ENCODE measurements around the gene RPL39L. TPM values are rescaled to one million over a fixed set of nuclear protein-coding genes. Genes with fewer than 3 reads are reported as not detected.

RPL39L gene
- total and polyA plus RNA-seq, 7 donors: 0.32 to 1.8 (median 0.73) TPM; not detected in 1

- Histone ChIP-seq H3K36me3 (ENCODE audit: insufficient read depth in 1 of 2, low read depth in 1 of 2) (no peaks in the 10 kb centered on the region), H3K4me1 (peaks cover 4% of the 10 kb centered on the region), H3K27ac (no peak overlapping the region), H3K9me3 (no peaks in the 10 kb centered on the region), H3K27me3 (ENCODE audit: insufficient read depth in 3 of 3, low read length in 2 of 3) (no peaks in the 10 kb centered on the region), H3K4me3 (no peak overlapping the region)
- intact Hi-C loops (cut with DNase I): loop anchor here (5.0 to 10.0 kb wide), 4 partner anchors 53 to 553 kb away; partner anchors contain the start of genes AHSG (in 2 of the 2) and ST6GAL1 (in 2 of the 2)
- 0 to 1% (median 0%) methylated on average over 3 of the region's 3 CpGs for WGBS, 3 donors
- TF ChIP-seq CTCF (IDR thresholded peaks at IDR 0.05): peak; percentile 80
- no peak for DNase-seq
- ATAC-seq: peak; percentile 54 to 85 (median 79)
Measured at GRCh38 chr3:187165144-187165543, 25.8 kb upstream of the RPL39L start.

DNA sequence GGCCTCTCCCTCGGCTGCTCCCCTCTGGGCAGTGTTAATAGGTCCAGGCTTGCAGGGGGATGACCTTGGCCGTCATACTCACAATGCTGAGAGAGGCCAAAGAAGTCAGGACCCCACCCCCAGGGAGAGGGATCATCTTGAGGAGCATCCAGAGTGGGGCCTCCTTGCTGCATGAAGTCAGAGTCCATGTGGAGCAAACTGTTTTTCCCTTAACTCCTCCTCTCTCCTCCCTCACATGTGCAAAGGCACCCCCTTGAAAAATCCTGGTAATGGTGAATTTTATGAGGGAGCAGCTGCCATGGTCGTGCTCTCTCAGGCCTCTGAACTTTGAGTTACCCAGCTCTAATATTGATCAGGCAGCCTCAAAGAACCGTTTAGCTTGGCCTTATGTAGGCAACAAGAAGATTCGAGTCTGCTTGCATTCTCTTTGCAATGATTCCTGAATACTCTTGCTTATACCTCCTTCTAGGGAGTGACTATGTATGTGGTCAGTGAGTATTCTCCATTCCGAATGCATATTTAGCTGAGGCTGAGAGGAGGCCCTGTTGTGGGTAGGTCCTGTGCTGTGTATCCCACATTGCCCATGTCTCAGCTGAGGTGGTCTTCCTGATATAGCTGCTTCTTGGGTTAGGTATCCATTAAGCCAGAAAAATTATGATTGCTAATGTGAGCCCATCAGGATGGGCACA lies 23.1 kb upstream of the RPL39L start:
- intact Hi-C loops (cut with DNase I): loop anchor here (5.0 to 10.0 kb wide), 3 partner anchors 228 to 548 kb away; partner anchors contain the start of genes ST6GAL1 (in 2 of the 2) and AHSG (in 1 of the 2)
- H3K4me1 ChIP-seq: peaks cover 4% of the 10 kb centered on the region
- H3K9me3 ChIP-seq: no peaks in the 10 kb centered on the region
- no peak overlapping the region for H3K4me3 ChIP-seq
- no peaks in the 10 kb centered on the region for H3K36me3 ChIP-seq (ENCODE audit: insufficient read depth in 1 of 2, low read depth in 1 of 2)
- no peaks in the 10 kb centered on the region for H3K27me3 ChIP-seq (ENCODE audit: insufficient read depth in 3 of 3, low read length in 2 of 3)
- no peak for DNase-seq
- H3K27ac ChIP-seq: no peak overlapping the region
- ATAC-seq: no peak
- 59 to 77% (median 69%) methylated on average over 6 of the region's 6 CpGs for WGBS, 3 donors
- no peak for TF ChIP-seq CTCF (IDR thresholded peaks at IDR 0.05)

- Histone ChIP-seq H3K36me3 (ENCODE audit: insufficient read depth in 1 of 2, low read depth in 1 of 2) (no peaks in the 10 kb centered on the region), H3K27ac (no peak overlapping the region), H3K27me3 (ENCODE audit: insufficient read depth in 3 of 3, low read length in 2 of 3) (no peaks in the 10 kb centered on the region), H3K9me3 (no peaks in the 10 kb centered on the region), H3K4me3 (no peak overlapping the region), H3K4me1 (peaks cover 4% of the 10 kb centered on the region)
- intact Hi-C loops (cut with DNase I): loop anchor here (5.0 to 10.0 kb wide), 3 partner anchors 227 to 547 kb away; partner anchors contain the start of genes ST6GAL1 (in 2 of the 2) and AHSG (in 1 of the 2)
- ATAC-seq (no peak), DNase-seq (no peak)
- TF ChIP-seq CTCF (IDR thresholded peaks at IDR 0.05): no peak
Measured at GRCh38 chr3:187161556-187161955, 22.3 kb upstream of the RPL39L start.

- Histone ChIP-seq H3K9me3 (no peaks in the 10 kb centered on the region), H3K4me3 (no peak overlapping the region), H3K27me3 (ENCODE audit: insufficient read depth in 3 of 3, low read length in 2 of 3) (no peaks in the 10 kb centered on the region), H3K4me1 (no peaks in the 10 kb centered on the region), H3K27ac (no peak overlapping the region), H3K36me3 (ENCODE audit: insufficient read depth in 1 of 2, low read depth in 1 of 2) (no peaks in the 10 kb centered on the region)
- ATAC-seq (no peak), DNase-seq (no peak)
- intact Hi-C loops (cut with DNase I): no loop called here
- TF ChIP-seq CTCF (IDR thresholded peaks at IDR 0.05): no peak
- WGBS, 3 donors: 76 to 81% (median 81%) methylated on average over 2 of the region's 2 CpGs
Measured at GRCh38 chr3:187150599-187150998, 11.3 kb upstream of the RPL39L start.
